HG02943 (cell line): ENCODE measurements around the gene NAALADL2.
"Not testable (repeated sequence)": the region's sequence is repeated elsewhere in the genome, so short reads cannot be mapped to it uniquely, and the experiment has no call there.

ENCODE experiments used
- ATAC-seq: cut with Tn5 transposase; IDR thresholded peaks from one replicate; pipeline ENCODE4 v1.9.1; 2021; ENCODE audit warnings: mild to moderate bottlenecking, low read depth, moderate library complexity; ENCODE audit not compliant: unreplicated experiment

Gene NAALADL2

DNA sequence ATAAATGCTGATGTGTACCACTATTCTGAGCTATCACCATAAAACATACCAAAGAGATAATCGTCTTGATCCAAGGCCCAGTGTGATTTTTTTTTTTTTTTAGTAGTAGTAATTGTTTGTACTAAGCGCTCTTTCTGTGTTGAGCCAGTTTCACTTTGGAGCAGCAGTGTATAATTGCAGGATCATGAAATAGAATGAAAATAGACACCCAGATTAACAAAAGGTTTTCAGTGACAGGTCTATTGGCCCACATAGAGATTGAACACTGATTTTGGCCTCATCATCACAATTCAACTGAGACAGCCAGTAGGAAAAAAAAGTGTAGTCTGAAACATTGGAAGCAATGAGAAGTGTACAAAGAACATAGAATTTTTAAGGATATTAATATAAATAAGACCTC is 749.8 kb downstream of the NAALADL2 start:
- ATAC-seq = no peak

GRCh38 chr3:175612487-175613196 is 753.5 kb downstream of the NAALADL2 start:
- no peak for ATAC-seq

DNA sequence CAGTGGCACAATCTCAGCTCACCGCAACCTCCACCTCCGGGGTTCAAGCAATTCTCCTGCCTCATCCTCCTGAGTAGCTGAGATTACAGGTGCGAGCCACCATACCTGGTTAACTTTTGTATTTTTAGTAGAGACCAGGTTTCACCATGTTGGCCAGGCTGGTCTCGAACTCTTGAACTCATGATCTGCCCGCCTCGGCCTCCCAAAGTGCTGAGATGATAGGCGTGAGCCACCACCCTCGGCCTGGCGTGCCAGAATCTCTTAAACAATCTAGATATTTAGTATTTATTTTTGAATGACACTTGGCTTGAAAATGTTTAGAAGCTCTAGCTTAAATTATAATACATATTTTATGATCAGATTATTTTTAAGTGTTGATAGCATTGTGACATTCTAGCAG is 755.0 kb downstream of the NAALADL2 start:
- not testable (repeated sequence) for ATAC-seq

DNA sequence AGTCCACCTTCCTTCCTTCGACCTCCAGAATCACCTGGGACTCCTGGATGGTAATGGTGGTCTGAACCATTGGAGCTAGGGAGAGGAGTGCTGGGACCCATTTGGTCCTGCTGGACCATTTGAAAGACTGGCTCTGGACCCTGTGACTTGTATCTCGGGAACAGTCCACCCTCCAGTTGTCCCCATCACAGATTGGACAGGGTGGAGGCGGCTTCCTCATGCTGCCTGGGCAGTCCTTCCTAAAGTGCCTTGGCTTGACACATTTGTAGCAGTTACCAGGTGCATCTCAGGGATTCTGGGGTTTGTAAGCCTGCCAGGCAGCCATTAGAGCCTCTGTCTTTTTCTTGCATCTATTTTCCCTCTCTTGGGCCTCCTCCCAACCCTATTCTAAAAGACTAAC is 758.1 kb downstream of the NAALADL2 start:
- ATAC-seq = no peak

DNA sequence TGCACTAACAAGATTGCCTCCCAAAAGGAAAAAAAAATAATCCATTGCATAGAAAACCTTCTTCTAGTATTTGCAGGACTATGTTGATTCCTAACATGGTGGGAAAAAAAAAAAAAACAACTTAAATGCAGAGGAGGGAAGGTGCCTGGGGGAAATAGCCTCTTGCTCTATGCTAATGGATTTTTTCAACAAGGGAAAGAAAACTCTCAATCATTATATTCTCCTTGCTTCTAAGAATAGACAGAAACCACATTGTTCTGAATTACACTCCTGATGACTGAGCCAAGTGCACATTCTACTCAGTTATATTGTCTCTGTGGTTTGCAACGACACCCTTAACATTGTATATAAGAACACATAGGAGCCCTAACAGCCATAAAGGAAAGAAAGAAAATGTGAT is 760.2 kb downstream of the NAALADL2 start:
- no peak for ATAC-seq

- no peak for ATAC-seq
Observed at GRCh38 chr3:175620093-175620492, 761.0 kb downstream of the NAALADL2 start.

DNA sequence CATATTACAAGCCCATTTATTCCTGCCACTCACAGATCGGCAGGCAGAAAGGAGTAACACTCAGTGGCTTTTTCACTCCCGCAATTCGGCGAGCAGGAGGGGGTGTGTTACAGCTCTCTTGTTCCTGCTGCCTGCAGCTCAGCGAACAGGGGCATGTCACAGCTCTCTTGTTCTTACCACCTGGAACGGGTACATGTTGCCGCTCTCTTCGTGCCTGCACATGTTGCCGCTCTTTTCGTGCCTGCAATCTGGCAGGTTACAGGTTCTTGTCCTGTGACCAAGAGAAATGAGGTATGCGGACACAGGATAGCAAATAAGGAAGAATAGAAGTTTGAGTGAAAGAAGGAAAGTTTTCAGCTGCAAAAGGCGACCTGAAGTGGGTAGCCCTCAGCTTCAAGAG is 761.4 kb downstream of the NAALADL2 start:
- no peak for ATAC-seq

DNA sequence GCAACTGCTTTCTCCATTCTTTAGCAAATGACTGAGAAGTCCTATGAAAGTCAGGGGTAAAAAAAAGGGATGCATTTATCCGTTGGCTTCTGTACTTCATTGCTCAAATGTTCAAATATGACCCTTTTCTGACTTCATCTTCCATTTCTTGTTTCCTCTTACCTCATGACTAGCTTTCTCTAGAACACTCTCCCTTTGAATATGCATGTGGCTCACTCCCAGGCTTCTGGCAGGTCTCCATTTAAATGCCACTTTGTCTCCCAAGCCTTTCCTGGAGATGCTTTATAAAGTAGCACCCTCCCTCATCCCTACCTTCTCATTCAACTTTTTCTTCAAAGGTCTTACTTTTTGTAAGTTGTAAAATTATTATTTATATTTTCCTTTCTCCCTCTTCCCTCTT is 781.8 kb downstream of the NAALADL2 start:
- no peak for ATAC-seq

DNA sequence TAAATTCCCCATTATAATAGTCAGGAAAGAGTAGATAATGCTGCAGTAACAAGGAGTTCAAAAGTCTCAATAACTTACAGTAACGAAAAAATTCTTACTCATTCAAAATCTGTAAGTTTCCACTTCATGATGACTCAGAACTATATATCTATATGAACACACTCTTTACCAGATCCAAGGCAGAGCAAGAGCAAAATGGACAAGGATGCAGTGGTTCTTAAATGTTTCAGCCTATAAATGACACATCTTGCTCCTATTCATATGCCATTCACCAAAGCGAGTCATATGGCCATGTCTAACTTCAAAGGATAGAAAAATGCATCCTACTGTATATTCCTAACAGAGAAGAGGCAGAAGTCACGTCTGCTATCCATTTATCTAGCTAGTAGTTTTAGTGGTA is 787.7 kb downstream of the NAALADL2 start:
- no peak for ATAC-seq

DNA sequence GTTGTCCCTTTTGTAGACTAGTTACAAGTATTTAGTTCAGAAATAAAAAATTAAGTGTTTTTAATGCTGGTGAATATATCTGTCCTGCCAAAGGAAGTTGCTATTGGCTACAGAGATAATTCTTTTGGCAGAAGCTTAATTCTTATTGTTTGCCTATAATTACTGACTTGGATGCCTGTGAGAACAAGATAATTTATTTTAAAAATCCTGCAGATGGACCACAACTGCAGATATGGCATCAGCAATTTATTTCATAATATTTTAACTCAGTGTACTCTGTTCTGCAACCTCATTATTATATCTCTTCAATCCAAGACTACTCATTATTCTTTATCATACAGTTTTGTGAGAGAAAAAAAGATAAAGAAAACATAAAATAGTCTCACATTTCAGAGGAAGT is 789.8 kb downstream of the NAALADL2 start:
- no peak for ATAC-seq

DNA sequence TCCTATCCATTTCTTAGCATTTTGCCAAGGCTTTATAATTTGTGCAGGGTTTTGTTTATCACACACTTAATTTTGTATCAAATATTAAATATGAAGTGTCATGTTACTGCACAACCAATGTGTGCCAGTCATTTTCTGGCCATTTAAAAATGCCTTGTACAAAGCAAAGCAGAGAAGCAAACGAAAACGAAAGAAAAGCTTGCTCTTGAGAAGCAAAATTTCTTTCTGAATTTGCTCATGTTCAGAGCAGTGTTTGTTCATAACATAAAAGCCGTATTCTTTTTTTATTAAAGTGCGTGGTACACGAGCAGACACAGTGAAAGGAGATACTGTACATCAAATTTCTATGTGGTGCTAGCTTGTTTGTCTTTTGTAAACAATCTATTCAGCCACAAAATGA is 792.6 kb downstream of the NAALADL2 start:
- no peak for ATAC-seq

GRCh38 chr3:175655351-175655750 is 796.2 kb downstream of the NAALADL2 start:
- ATAC-seq = no peak

DNA sequence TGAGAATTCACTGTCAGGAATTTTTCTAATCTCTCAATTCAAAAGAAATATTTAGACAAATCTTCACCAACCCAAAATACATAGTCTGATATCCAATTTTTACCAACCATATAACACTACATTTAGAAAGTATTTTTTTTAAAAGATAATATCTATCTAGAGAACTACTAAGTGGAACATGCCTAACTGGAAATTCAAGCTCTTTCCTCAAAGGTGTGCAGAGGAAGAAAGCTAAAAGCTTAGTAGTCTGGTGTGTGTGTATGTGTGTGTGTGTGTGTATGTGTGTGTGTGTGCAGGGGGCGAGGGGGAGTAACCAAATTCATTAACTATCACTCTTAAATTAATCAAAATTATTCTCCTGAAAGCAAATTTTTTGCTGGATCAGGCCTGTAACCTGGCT is 797.3 kb downstream of the NAALADL2 start:
- no peak for ATAC-seq

DNA sequence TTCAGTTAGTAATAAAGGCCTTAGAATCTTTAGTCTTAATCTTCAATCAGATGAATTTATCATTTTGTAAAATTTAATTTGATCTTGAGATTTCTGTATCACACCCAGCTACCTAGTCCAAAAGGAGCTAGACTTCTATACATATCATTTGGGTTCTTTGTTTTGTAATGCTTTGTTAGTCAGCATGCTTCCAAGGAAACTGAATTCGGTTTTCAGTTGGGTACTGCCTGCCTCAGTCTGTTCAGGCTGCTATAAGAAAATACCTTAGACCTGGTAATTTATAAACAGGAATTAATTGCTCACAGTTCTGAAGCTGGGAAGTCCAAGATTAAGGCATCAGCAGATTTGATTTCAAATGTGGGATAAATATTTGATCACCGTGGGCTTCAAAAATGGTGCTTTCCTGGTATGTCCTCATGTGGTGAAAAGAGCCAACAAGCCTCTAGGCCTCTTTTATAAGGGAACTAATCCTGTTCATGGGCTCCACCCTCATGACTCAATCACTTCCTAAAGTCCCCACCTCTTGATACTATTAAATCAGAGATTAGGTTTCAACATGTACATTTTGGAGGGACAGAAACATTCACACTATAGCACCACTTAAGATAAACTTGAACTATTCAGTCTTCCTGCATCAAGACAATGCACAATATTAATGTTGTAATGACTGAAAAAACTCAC is 800.7 kb downstream of the NAALADL2 start:
- ATAC-seq = no peak

GRCh38 chr3:175662815-175663214 is 803.7 kb downstream of the NAALADL2 start:
- no peak for ATAC-seq

GRCh38 chr3:175664911-175665310 is 805.8 kb downstream of the NAALADL2 start:
- no peak for ATAC-seq

- no peak for ATAC-seq
Observed at GRCh38 chr3:175668300-175668699, 809.2 kb downstream of the NAALADL2 start.

- ATAC-seq = no peak
Observed at GRCh38 chr3:175670557-175670956, 811.4 kb downstream of the NAALADL2 start.

DNA sequence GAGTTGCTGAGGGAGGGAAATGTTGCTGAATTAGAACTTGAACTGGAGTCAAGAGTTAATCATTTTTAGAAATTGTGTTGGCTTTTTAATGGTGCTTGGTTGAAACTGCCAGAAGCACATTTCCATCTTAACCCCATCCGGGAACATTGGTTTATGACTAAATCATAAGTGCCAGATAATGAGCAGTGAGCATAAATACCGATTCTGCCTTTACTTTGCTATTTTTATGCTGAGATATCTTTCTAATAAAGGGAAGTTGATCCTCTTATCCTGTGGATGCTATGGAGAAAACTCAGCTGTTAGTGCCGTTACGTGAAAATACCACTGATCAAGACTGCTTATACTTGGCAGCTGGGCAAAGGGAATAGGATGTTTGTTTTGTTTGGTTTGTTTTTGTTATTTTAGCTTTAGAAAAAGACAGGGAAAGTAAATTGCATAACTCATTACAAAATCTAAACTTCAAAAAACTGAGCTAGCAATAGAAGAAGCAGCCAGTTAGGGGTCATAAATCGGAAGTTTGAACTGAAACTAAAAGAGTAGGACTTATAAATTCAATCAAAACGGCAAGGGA is 813.1 kb downstream of the NAALADL2 start:
- ATAC-seq = no peak

DNA sequence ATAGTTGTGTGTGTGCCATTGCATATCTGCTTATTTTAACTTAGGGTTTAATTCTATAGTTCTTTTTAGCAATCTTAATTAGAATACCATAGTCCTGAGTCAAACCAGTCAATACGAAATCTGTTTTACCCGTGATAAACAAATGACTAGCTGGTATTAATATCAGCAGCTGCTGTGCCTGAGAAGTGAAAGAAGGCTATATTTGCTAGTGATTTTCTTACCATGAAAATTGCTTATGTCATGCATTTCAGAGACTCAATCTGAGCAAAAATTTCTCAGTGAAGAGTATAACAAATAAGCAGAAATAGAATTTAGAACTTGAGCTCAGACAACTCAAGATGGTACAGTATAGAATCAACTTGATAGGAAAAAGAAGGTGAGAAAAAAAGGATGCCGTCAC is 820.4 kb downstream of the NAALADL2 start:
- no peak for ATAC-seq

GRCh38 chr3:175692256-175692655 is 833.1 kb downstream of the NAALADL2 start:
- ATAC-seq = no peak

DNA sequence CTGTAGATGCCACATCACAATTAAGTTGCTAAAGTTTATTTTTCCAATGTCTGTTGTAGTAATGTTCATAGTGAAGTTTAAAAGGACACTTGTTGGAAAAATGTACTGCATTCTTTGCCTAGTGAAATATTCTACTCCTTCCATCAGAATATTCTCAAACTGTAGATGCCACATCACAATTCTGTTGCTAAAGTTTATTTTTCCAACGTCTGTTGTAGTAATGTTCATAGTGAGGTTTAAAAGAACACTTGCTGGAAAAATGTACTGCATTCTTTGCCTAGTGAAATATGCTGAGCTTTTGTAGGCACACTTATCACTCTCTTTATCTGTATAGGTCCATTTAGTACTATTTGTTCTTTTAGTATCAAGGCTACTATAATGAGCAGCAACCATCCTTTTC is 836.1 kb downstream of the NAALADL2 start:
- no peak for ATAC-seq
